Measurements from ENCODE around the gene TOMM7.

- TF ChIP-seq POLR2A (IDR thresholded peaks at IDR 0.05; ENCODE audit: low read depth, low read length): no peak
- no peak for TF ChIP-seq TAF1 (IDR thresholded peaks at IDR 0.05; ENCODE audit: borderline replicate concordance, low read depth, low read length)
- TF ChIP-seq POLR2AphosphoS5 (IDR thresholded peaks at IDR 0.05; ENCODE audit: low read depth, low read length): no peak
Observed at GRCh38 chr7:22799633-22800032, 23.0 kb downstream of the TOMM7 start.
